OCI-LY3 (cell line): ENCODE measurements around the gene DST.

Experiments
- H2AFZ ChIP-seq: fragments of 200-600, 300-600 bp; shearing (Covaris generic); 2 replicates; pipeline ENCODE4 v1.6.0; 2014; ENCODE audit warnings: antibody characterized with exemption, low read depth, low read length
- H3K27ac ChIP-seq: fragments of 200-600, 300-600 bp; sonication (generic); 2 replicates; pipeline ENCODE4 v1.5.1; 2014; ENCODE audit warnings: mild to moderate bottlenecking, low read length, moderate library complexity, mixed read lengths
- H3K27me3 ChIP-seq: fragments of 200-600, 300-600 bp; sonication (generic); 2 replicates; pipeline ENCODE4 v1.6.1; 2014; ENCODE audit warnings: low read depth, low read length, mixed read lengths
- H3K36me3 ChIP-seq: fragments of 200-600, 300-600 bp; sonication (generic); replicated peaks from 2 replicates; pipeline ENCODE3; 2014; ENCODE audit warnings: low read depth, low read length, mixed read lengths
- H3K4me1 ChIP-seq: fragments of 300-600, 200-600 bp; sonication (generic); 2 replicates; pipeline ENCODE4 v1.6.1; 2014; ENCODE audit warnings: low read length, mixed read lengths
- H3K4me2 ChIP-seq: fragments of 200-600, 300-600 bp; sonication (generic); 2 replicates; pipeline ENCODE4 v1.6.1; 2014; ENCODE audit warnings: low read length, mixed read lengths
- H3K4me3 ChIP-seq: fragments of 300-600, 200-600 bp; sonication (generic); 2 replicates; pipeline ENCODE4 v1.5.1; 2014; ENCODE audit warnings: antibody characterized with exemption, mild to moderate bottlenecking, low read length, moderate library complexity
- H3K79me2 ChIP-seq: fragments of 300-600, 200-600 bp; shearing (Covaris generic); 2 replicates; pipeline ENCODE4 v1.6.1; 2014; ENCODE audit warnings: mild to moderate bottlenecking, low read length, mixed read lengths
- H3K9ac ChIP-seq: fragments of 300-600, 200-600 bp; shearing (Covaris generic); 2 replicates; pipeline ENCODE4 v1.6.0; 2014; ENCODE audit warnings: mild to moderate bottlenecking, low read length, moderate library complexity
- H3K9me3 ChIP-seq: fragments of 200-600, 300-600 bp; shearing (Covaris generic); 2 replicates; pipeline ENCODE4 v1.6.1; 2014; ENCODE audit warnings: low read length, mixed read lengths; ENCODE audit not compliant: insufficient read depth
- H4K20me1 ChIP-seq: fragments of 200-600, 300-600 bp; sonication (generic); 2 replicates; pipeline ENCODE4 v1.6.1; 2016; ENCODE audit warnings: low read length, mixed read lengths; ENCODE audit not compliant: insufficient read depth
- CTCF ChIP-seq: fragments of 200-600, 300-600 bp; sonication (generic); IDR thresholded peaks from 2 replicates; pipeline ENCODE4 v1.5.1; 2014; ENCODE audit warnings: antibody characterized with exemption, low read length, low read depth
- EZH2phosphoT487 ChIP-seq: fragments of 200-600 bp; shearing (Covaris generic); IDR thresholded peaks from 2 replicates; pipeline ENCODE4 v1.6.1; 2018; ENCODE audit warnings: antibody characterized with exemption, mixed run types, low read depth

The DST gene

GRCh38 chr6:56541741-56542360 is 100.8 kb downstream of the DST start:
- no peak overlapping the region for H3K9ac ChIP-seq
- no peak overlapping the region for H3K4me2 ChIP-seq
- peaks cover 19% of the 10 kb centered on the region for H3K4me1 ChIP-seq

GRCh38 chr6:56541030-56541600 is 101.6 kb downstream of the DST start:
- no peaks in the 10 kb centered on the region for H3K27me3 ChIP-seq
- H4K20me1 ChIP-seq = no peaks in the 10 kb centered on the region
- H3K4me2 ChIP-seq = peak overlapping the region; percentile 67
- no peaks in the 10 kb centered on the region for H3K36me3 ChIP-seq
- TF ChIP-seq CTCF = no peak
- H3K9me3 ChIP-seq = no peaks in the 10 kb centered on the region
- no peaks in the 10 kb centered on the region for H3K79me2 ChIP-seq
- peaks cover 19% of the 10 kb centered on the region for H3K4me1 ChIP-seq
- no peak overlapping the region for H3K27ac ChIP-seq
- no peak overlapping the region for H3K4me3 ChIP-seq
- H3K9ac ChIP-seq = no peak overlapping the region
- no peak overlapping the region for H2AFZ ChIP-seq

More at GRCh38 chr6:56541741-56542360, 100.8 kb downstream of the DST start:
- Histone ChIP-seq H3K4me3 (no peak overlapping the region), H4K20me1 (no peaks in the 10 kb centered on the region), H3K36me3 (no peaks in the 10 kb centered on the region), H3K79me2 (no peaks in the 10 kb centered on the region), H3K27me3 (no peaks in the 10 kb centered on the region), H3K9me3 (no peaks in the 10 kb centered on the region), H2AFZ (no peak overlapping the region), H3K27ac (no peak overlapping the region)
- no peak for TF ChIP-seq CTCF
- no peak for TF ChIP-seq EZH2phosphoT487

DNA sequence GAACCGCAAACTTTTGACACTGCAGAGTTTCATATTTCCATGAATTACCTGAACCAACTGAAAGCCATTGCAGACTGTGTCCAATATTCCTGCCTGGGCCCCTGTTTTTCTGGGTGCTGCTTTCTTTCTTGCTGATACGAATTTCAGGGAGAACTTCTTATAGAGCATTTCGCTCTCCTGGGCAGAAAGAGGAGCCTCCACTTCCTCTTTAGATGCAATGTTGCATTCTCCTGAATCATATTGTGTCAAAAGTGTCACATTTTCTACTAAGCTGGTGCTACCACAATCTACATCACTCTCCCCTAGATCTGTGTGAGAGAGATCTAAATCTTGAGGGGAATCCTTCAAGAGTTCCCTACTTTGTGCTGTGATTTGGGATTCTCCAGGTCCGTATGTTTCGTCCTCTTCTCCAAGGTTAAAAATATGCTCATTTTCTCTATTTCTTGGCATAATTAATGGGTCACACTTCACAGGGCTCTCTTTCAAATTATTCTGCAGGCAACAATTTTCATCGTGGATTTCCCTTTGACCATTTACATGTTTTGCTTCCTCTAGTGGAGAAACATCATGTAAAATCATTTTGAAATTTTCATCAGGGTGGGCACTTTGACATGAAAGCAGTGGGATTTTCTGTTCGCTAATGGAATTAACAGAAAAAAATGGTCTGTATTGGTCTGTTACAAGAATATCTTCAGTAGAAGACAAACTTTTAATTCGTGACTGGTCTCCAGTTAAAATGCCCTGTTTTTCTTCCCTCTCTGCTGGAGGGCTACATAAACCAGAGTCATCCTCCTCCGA is 102.3 kb downstream of the DST start:
- H3K4me1 ChIP-seq = peaks cover 19% of the 10 kb centered on the region
- H4K20me1 ChIP-seq = no peaks in the 10 kb centered on the region
- H3K4me2 ChIP-seq = peak overlapping the region; percentile 67
- H3K36me3 ChIP-seq = no peaks in the 10 kb centered on the region
- H3K9ac ChIP-seq = no peak overlapping the region
- no peaks in the 10 kb centered on the region for H3K9me3 ChIP-seq
- H3K79me2 ChIP-seq = no peaks in the 10 kb centered on the region
- no peak overlapping the region for H3K27ac ChIP-seq
- no peak for TF ChIP-seq EZH2phosphoT487
- TF ChIP-seq CTCF = no peak
- H3K27me3 ChIP-seq = no peaks in the 10 kb centered on the region
- peak overlapping the region; percentile 39 for H3K4me3 ChIP-seq
- peak overlapping the region; percentile 61 for H2AFZ ChIP-seq

- Histone ChIP-seq H4K20me1 (no peaks in the 10 kb centered on the region), H3K9ac (no peak overlapping the region), H3K4me2 (peak overlapping the region; percentile 67), H2AFZ (no peak overlapping the region), H3K4me3 (peak overlapping the region; percentile 39; the same call in 1 of the 2 replicates), H3K27me3 (no peaks in the 10 kb centered on the region), H3K36me3 (no peaks in the 10 kb centered on the region), H3K79me2 (no peaks in the 10 kb centered on the region), H3K9me3 (no peaks in the 10 kb centered on the region), H3K4me1 (peaks cover 19% of the 10 kb centered on the region), H3K27ac (no peak overlapping the region)
- TF ChIP-seq CTCF (no peak), EZH2phosphoT487 (no peak)
These were observed 103.1 kb downstream of the DST start for GRCh38 chr6:56539527-56540105.
